ENCODE measurements around the gene IFT80.
A peak's percentile ranks its signal among the peaks of the same experiment; 100 is the strongest.

Gene IFT80

GRCh38 chr3:160400702-160401150 is 1.7 kb upstream of the IFT80 start:
- DNase-seq = peak; percentile 8

GRCh38 chr3:160400030-160400701 is 1.1 kb upstream of the IFT80 start:
- peak; percentile 42 for DNase-seq

GRCh38 chr3:160398820-160399124 is 253 bp downstream of the IFT80 start:
- DNase-seq = no peak

GRCh38 chr3:160395297-160395696 is 3.7 kb downstream of the IFT80 start:
- DNase-seq = peak; percentile 59

GRCh38 chr3:160394009-160394392 is 5.0 kb downstream of the IFT80 start:
- DNase-seq = no peak

GRCh38 chr3:160393346-160394008 is 5.5 kb downstream of the IFT80 start:
- DNase-seq = no peak

- no peak for DNase-seq
Observed at GRCh38 chr3:160392798-160393197, 6.2 kb downstream of the IFT80 start.

- no peak for DNase-seq
Observed at GRCh38 chr3:160390565-160391138, 8.4 kb downstream of the IFT80 start.

GRCh38 chr3:160384639-160385318 is 14.2 kb downstream of the IFT80 start:
- DNase-seq = no peak

GRCh38 chr3:160381470-160381869 is 17.6 kb downstream of the IFT80 start:
- DNase-seq = no peak

GRCh38 chr3:160379628-160380214 is 19.3 kb downstream of the IFT80 start:
- DNase-seq = no peak

GRCh38 chr3:160378331-160379109 is 20.5 kb downstream of the IFT80 start:
- DNase-seq = no peak

GRCh38 chr3:160376681-160377080 is 22.3 kb downstream of the IFT80 start:
- DNase-seq = no peak

- DNase-seq = no peak
Observed at GRCh38 chr3:160374925-160375324, 24.1 kb downstream of the IFT80 start.

- peak; percentile 8 for DNase-seq
Observed at GRCh38 chr3:160374472-160374871, 24.6 kb downstream of the IFT80 start.

- DNase-seq = no peak
Observed at GRCh38 chr3:160373655-160374054, 25.4 kb downstream of the IFT80 start.

GRCh38 chr3:160372780-160373179 is 26.2 kb downstream of the IFT80 start:
- peak; percentile 69 for DNase-seq

GRCh38 chr3:160370987-160371857 is 27.8 kb downstream of the IFT80 start:
- no peak for DNase-seq

GRCh38 chr3:160369784-160370183 is 29.2 kb downstream of the IFT80 start:
- no peak for DNase-seq

- no peak for DNase-seq
Observed at GRCh38 chr3:160368804-160369203, 30.2 kb downstream of the IFT80 start.

- DNase-seq = no peak
Observed at GRCh38 chr3:160365869-160366522, 33.0 kb downstream of the IFT80 start.
